Activated CD4-positive, alpha-beta T cell treated with anti-CD3 and anti-CD28 coated beads for 48 hours (primary cell): ENCODE data around the gene AUTS2.

ENCODE experiments used
- DNase-seq: peaks from one replicate; pipeline ENCODE4 v3.0.0-alpha.2; 2020

Gene AUTS2

GRCh38 chr7:70599446-70600190, 1001.3 kb downstream of the AUTS2 start:
- DNase-seq: no peak

GRCh38 chr7:70600993-70601392, 1002.7 kb downstream of the AUTS2 start:
- no peak for DNase-seq

- no peak for DNase-seq
Observed at GRCh38 chr7:70602117-70602516, 1003.8 kb downstream of the AUTS2 start.

GRCh38 chr7:70607281-70607680, 1009.0 kb downstream of the AUTS2 start:
- DNase-seq: no peak

GRCh38 chr7:70607759-70608158, 1009.5 kb downstream of the AUTS2 start:
- DNase-seq: no peak

- no peak for DNase-seq
Observed at GRCh38 chr7:70608229-70608628, 1010.0 kb downstream of the AUTS2 start.

- DNase-seq: no peak
Observed at GRCh38 chr7:70612811-70613210, 1014.5 kb downstream of the AUTS2 start.

GRCh38 chr7:70614237-70615045, 1016.2 kb downstream of the AUTS2 start:
- no peak for DNase-seq

GRCh38 chr7:70615066-70615606, 1016.9 kb downstream of the AUTS2 start:
- DNase-seq: no peak

GRCh38 chr7:70616211-70616610, 1017.9 kb downstream of the AUTS2 start:
- no peak for DNase-seq

GRCh38 chr7:70616821-70617220, 1018.5 kb downstream of the AUTS2 start:
- DNase-seq: no peak

GRCh38 chr7:70618020-70618551, 1019.8 kb downstream of the AUTS2 start:
- no peak for DNase-seq

- no peak for DNase-seq
Observed at GRCh38 chr7:70619130-70619529, 1020.9 kb downstream of the AUTS2 start.

- no peak for DNase-seq
Observed at GRCh38 chr7:70619659-70620058, 1021.4 kb downstream of the AUTS2 start.

- DNase-seq: no peak
Observed at GRCh38 chr7:70620333-70621055, 1022.2 kb downstream of the AUTS2 start.

- no peak for DNase-seq
Observed at GRCh38 chr7:70621954-70622600, 1023.8 kb downstream of the AUTS2 start.

GRCh38 chr7:70622936-70623335, 1024.7 kb downstream of the AUTS2 start:
- no peak for DNase-seq

- no peak for DNase-seq
Observed at GRCh38 chr7:70624500-70625103, 1026.3 kb downstream of the AUTS2 start.

- no peak for DNase-seq
Observed at GRCh38 chr7:70627461-70627860, 1029.2 kb downstream of the AUTS2 start.

- no peak for DNase-seq
Observed at GRCh38 chr7:70630440-70630817, 1032.2 kb downstream of the AUTS2 start.

GRCh38 chr7:70630818-70631457, 1032.7 kb downstream of the AUTS2 start:
- DNase-seq: no peak

GRCh38 chr7:70631718-70632117, 1033.4 kb downstream of the AUTS2 start:
- DNase-seq: no peak
